H1 (cell line): ENCODE results near the gene EYA4. TPM values are rescaled to one million over a fixed set of nuclear protein-coding genes. Genes with fewer than 3 reads are reported as not detected.

ENCODE experiments used
- EZH2 ChIP-seq: fragments of 200-600 bp; sonication (generic); IDR thresholded peaks from 2 replicates; pipeline ENCODE4 v1.7.1; 2012; ENCODE audit warnings: low read depth, mild to moderate bottlenecking, moderate library complexity, low read length, inconsistent platforms; ENCODE audit not compliant: severe bottlenecking
- polyA plus RNA-seq, 7 experiments: library from polyadenylated mRNA; depleted of rRNA in 3 of 7; stranded (reverse) in 5 of 7; unstranded in 2 of 7; fragments of >200 nt in 5 of 7; fragments of 200-250 nt in 2 of 7; gene quantifications; 1 replicate in 5 of 7; 2 replicates in 1 of 7; 4 replicates in 1 of 7; pipeline versions ENCODE4 v1.2.1 to v1.2.3, GENCODE V29; 2011 to 2013; ENCODE audit warnings: missing spikeins in 2 of 7, mixed read lengths in 2 of 7
- total RNA-seq: library from RNA; stranded (reverse); fragmentation: NEBNext Ultra II Directional; extraction: Animal tissue kit (Norgen Biotek cat#: 25700); gene quantifications from 2 replicates; pipeline ENCODE4 v1.2.1, GENCODE V29; 2021

The EYA4 gene
- total and polyA plus RNA-seq, 2 of the 8 experiments (the other 6 are each of a cell fraction or from before 2014, with no cell fraction given), result 0.06 to 0.17 TPM

- TF ChIP-seq EZH2, result no peak
Measured at GRCh38 chr6:133290930-133291329, 49.8 kb downstream of the EYA4 start (continued).
